ENCODE measurements around the gene ZBTB37.
"Not testable (repeated sequence)": the region's sequence is repeated elsewhere in the genome, so short reads cannot be mapped to it uniquely, and the experiment has no call there.

Gene ZBTB37

DNA sequence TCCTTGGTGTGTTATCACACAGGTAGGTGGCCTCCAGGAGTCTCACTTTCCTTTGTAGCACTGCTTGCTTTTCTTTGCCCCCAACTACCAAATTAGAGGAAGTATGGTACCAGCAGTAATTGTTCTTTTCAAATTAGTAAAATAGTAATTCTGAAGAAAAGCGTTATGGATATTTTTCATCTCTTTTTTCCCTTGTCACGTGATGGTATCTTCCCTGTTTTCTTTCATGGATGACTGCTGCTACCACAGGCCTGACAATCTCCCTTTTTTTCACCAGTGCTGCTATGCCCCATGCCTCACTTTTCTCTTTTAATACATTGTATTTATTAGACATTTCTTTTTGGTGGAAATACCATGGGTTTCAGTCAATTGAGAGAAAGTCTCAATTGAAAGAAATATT is 3.3 kb downstream of the ZBTB37 start:
- no peaks in the 10 kb centered on the region for H3K27me3 ChIP-seq
- peak overlapping the region; percentile 95 for H3K27ac ChIP-seq
- H3K4me1 ChIP-seq (ENCODE audit: control insufficient read depth in 1 of 2, insufficient read depth in 1 of 2, low read depth in 1 of 2, low read length in 1 of 2): peaks cover 33 to 50% of the 10 kb centered on the region in 2 experiments
- H3K36me3 ChIP-seq: peaks cover 22% of the 10 kb centered on the region
- H3K9me3 ChIP-seq: no peaks in the 10 kb centered on the region
- no peak overlapping the region for H3K4me3 ChIP-seq (ENCODE audit: low read depth in 1 of 2, low read length in 1 of 2)
- TF ChIP-seq, protein P1, sequence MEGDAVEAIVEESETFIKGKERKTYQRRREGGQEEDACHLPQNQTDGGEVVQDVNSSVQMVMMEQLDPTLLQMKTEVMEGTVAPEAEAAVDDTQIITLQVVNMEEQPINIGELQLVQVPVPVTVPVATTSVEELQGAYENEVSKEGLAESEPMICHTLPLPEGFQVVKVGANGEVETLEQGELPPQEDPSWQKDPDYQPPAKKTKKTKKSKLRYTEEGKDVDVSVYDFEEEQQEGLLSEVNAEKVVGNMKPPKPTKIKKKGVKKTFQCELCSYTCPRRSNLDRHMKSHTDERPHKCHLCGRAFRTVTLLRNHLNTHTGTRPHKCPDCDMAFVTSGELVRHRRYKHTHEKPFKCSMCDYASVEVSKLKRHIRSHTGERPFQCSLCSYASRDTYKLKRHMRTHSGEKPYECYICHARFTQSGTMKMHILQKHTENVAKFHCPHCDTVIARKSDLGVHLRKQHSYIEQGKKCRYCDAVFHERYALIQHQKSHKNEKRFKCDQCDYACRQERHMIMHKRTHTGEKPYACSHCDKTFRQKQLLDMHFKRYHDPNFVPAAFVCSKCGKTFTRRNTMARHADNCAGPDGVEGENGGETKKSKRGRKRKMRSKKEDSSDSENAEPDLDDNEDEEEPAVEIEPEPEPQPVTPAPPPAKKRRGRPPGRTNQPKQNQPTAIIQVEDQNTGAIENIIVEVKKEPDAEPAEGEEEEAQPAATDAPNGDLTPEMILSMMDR (IDR thresholded peaks at IDR 0.05): no peak

DNA sequence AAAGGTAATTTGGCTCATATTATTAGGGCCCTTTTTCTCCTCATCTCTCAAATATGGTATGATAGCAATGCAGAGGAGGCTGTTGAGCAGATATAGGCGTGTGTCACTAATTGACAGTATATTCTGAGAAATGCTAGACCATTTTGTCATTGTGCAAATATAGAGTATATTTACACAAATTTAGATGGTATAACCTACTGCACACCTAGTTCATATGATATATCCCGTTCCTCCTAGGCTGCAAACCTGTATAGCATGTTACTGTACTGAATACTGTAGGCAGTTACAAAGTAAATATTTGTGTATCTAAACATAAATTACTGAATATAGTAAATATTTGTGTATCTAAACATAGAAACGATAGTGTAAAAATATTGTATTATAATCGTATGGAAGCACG is 8.6 kb downstream of the ZBTB37 start:
- H3K9me3 ChIP-seq: no peaks in the 10 kb centered on the region
- H3K27ac ChIP-seq: no peak overlapping the region
- H3K27me3 ChIP-seq: no peaks in the 10 kb centered on the region
- no peak overlapping the region for H3K4me3 ChIP-seq (ENCODE audit: low read depth in 1 of 2, low read length in 1 of 2)
- H3K36me3 ChIP-seq: peaks cover 27% of the 10 kb centered on the region
- TF ChIP-seq, protein P1 (IDR thresholded peaks at IDR 0.05): no peak
- peaks cover 16 to 19% of the 10 kb centered on the region in 2 experiments for H3K4me1 ChIP-seq (ENCODE audit: control insufficient read depth in 1 of 2, insufficient read depth in 1 of 2, low read depth in 1 of 2, low read length in 1 of 2)

DNA sequence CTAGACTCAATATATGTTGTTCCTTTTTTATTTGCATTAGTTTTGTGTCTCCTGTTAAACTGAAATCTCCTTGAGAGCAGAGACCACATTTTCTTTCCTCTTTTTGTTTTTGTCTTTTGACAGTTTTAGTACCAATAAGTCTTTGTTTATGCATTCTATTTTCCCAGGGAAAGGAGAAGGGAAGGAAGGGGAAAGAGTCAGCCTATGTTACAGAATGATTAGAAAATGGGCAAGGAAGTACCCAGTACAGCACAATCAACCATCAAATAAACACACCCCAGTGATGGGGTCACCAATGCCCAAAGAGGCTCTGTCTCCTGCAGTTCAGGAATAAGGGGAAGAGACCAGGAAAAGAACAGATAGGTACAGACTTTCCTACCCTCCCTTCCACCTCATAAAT is 10.1 kb downstream of the ZBTB37 start:
- Histone ChIP-seq H3K4me1 (ENCODE audit: control insufficient read depth in 1 of 2, insufficient read depth in 1 of 2, low read depth in 1 of 2, low read length in 1 of 2) (peaks cover 25 to 28% of the 10 kb centered on the region in 2 experiments), H3K27me3 (no peaks in the 10 kb centered on the region), H3K36me3 (peaks cover 27% of the 10 kb centered on the region), H3K9me3 (no peaks in the 10 kb centered on the region), H3K27ac (peak overlapping the region; percentile 66), H3K4me3 (ENCODE audit: low read depth in 1 of 2, low read length in 1 of 2) (no peak overlapping the region)
- TF ChIP-seq, protein P1 (IDR thresholded peaks at IDR 0.05): no peak

DNA sequence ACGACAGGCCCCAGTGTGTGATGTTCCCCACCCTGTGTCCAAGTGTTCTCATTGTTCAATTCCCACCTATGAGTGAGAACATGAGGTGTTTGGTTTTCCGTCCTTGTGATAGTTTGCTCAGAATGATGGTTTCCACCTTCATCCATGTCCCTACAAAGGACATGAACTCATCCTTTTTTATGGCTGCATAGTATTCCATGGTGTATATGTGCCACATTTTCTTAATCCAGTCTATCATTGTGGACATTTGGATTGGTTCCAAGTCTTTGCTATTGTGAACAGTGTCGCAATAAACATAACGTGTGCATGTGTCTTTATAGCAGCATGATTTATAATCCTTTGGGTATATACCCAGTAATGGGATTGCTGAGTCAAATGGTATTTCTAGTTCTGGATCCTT is 12.9 kb downstream of the ZBTB37 start:
- not testable (repeated sequence) for H3K27me3 ChIP-seq; H3K4me3 ChIP-seq (ENCODE audit: low read depth in 1 of 2, low read length in 1 of 2); H3K9me3 ChIP-seq

DNA sequence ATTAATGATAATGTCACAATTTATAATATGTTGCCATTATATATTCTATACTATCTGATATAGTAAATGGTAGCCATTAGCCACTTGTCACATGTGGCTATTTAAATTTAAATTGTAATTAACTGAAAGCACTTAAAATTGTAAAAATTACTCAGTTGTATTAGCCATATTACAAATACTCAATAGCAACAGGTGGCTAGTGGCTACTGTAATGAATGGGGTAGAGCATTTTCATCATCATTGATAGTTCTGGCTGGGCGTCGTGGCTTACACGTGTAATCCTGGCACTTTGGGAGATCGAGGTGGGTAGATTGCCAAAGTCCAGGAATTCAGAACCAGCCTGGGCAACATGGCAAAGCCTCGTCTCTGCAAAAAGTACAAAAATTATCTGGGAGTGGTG is 16.5 kb downstream of the ZBTB37 start:
- TF ChIP-seq, protein P1 (IDR thresholded peaks at IDR 0.05): no peak
- H3K4me3 ChIP-seq (ENCODE audit: low read depth in 1 of 2, low read length in 1 of 2): no peak overlapping the region
- peaks cover 58 to 70% of the 10 kb centered on the region in 2 experiments for H3K4me1 ChIP-seq (ENCODE audit: control insufficient read depth in 1 of 2, insufficient read depth in 1 of 2, low read depth in 1 of 2, low read length in 1 of 2)
- H3K36me3 ChIP-seq: peaks cover 7% of the 10 kb centered on the region
- H3K9me3 ChIP-seq: no peaks in the 10 kb centered on the region
- H3K27me3 ChIP-seq: no peaks in the 10 kb centered on the region
- peak overlapping the region; percentile 84 for H3K27ac ChIP-seq

More for the DNA sequence above, 12.9 kb downstream of the ZBTB37 start:
- not testable (repeated sequence) for H3K27ac ChIP-seq
- Histone ChIP-seq H3K36me3 (peaks cover 21% of the 10 kb centered on the region), H3K4me1 (ENCODE audit: control insufficient read depth in 1 of 2, insufficient read depth in 1 of 2, low read depth in 1 of 2, low read length in 1 of 2) (peaks cover 40 to 48% of the 10 kb centered on the region in 2 experiments)

DNA sequence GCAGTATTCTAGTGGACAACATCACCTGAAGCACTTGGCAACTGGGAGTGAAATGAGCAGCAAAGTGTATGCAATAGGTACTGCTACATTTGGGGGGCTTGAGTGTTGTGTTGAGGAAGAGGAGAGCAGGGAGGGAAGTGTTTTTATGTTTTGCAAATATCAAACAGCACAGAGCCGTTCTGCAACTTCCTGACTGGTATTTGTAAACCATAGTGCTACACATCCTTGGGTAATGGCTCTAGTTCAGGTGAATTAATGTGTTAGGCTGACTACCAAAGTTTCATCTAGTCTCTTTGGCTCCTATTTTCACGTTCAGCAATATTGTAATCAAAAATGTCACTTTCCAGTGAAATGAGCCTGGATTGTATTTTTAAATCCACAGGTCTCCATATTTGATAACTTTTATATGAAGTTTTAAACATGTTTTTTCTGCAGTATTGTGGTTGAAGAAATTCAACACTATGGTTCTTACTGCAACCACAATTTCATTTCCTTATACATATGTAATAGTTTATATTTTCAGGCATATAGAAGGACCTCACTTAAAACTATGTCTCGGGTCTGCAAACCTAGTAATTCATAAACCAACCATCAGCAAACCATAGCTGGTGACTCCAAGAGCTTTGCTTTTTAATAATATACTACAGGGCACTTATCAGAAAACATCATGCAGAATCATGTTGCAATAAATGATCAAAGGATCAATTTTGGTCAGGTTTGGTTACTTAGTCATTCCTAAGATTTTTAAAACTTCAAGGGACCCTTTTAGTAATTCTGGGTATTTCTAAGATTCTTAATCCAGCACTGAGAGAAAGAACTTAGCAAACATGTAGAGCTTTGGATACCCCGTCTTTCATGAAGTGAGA is 18.8 kb downstream of the ZBTB37 start:
- peak overlapping the region; percentile 84 for H3K27ac ChIP-seq
- H3K4me3 ChIP-seq (ENCODE audit: low read depth in 1 of 2, low read length in 1 of 2): peak overlapping the region in 1 of 2 experiments; percentile 19
- TF ChIP-seq, protein P1 (IDR thresholded peaks at IDR 0.05): no peak
- H3K36me3 ChIP-seq: peaks cover 4% of the 10 kb centered on the region
- no peaks in the 10 kb centered on the region for H3K9me3 ChIP-seq
- no peaks in the 10 kb centered on the region for H3K27me3 ChIP-seq
- peaks cover 58 to 66% of the 10 kb centered on the region in 2 experiments for H3K4me1 ChIP-seq (ENCODE audit: control insufficient read depth in 1 of 2, insufficient read depth in 1 of 2, low read depth in 1 of 2, low read length in 1 of 2)
